GM12874 (cell line): Measurements from ENCODE around the gene ARID3A.

Source experiments
- CTCF ChIP-seq: IDR thresholded peaks from 2 replicates; pipeline ENCODE4 v1.5.1; 2011; ENCODE audit warnings: low read depth, mild to moderate bottlenecking, control low read depth, low read length, moderate library complexity; ENCODE audit not compliant: insufficient read depth

Gene ARID3A

DNA sequence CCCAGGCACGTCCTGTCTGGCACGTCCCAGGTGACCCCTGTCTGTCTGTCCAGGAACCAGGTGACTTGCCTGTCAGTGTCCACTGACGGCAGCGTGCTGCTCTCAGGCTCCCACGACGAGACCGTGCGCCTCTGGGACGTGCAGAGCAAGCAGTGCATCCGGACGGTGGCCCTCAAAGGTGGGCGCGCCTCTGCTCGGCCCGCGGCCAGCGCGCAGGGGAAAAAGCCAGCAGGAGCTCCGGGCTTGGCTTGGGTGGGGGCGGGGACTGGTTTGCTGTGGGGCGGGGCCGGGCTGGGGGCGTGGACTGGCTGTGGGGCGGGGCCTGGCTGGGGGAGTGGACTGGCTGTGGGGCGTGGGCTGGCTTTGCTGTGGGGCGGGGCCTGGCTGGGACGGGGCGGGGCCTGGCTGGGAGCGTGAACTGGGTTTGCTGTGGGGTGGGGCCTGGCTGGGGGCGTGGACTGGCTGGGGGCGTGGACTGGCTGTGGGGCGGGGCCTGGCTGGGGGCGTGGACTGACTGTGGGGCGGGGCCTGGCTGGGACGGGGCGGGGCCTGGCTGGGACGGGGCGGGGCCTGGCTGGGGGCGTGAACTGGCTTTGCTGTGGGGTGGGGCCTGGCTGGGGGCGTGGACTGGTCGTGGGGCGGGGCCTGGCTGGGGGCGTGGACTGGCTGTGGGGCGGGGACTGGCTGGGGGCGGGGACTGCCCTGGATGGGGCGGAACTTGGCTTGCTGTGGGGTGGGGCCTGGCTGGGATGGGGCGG, 65.5 kb downstream of the ARID3A start:
- no peak for TF ChIP-seq CTCF

DNA sequence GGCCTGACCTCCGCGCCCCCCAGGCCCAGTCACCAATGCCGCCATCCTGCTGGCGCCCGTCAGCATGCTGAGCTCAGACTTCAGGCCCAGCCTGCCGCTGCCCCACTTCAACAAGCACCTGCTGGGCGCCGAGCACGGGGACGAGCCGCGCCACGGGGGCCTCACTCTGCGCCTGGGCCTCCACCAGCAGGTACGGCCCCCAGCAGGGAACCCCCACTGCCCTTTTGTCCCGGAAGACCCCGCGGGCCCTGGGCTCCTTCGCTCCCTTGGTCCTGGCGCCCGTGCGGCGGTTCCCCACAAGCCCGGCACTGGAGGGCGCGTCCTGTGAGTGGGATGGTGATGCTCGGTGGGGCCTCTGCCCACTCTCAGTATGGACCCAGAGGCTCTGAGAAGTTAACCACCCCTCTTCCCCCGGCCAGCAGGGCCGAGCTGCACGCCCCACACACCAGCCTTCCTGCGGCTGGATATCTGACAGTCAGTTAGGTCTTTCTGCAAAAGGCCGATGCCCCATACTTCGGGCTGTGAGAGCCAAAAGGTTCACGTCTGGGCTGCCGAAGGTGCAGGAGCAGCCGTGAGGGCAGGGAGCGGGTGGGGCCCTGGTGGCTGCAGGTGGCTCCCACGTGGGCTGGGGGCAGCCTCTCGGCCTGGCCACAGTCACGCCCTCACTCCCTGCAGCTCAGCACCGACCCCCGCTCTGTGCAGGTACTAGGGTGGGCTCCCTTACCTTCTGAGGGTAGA, 66.3 kb downstream of the ARID3A start:
- TF ChIP-seq CTCF = no peak

DNA sequence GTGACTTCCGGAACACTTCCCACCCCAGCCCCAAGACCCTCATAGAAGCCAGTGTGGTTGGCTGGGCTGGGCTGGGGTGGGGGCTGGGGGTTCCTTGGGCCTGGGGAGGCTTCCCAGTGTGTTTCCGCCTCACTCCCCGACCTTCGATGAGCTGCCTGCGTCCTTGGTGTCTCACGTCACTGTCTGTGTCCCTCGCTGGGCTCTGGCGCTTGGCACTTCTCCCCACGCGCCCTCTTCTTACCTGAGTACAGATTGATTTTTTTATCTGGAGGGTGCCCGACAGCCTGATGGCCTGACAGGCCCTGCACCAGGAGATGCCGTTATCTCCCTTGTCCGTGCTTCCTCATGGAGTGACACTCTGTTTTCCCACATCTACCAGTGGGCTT, 66.8 kb downstream of the ARID3A start:
- no peak for TF ChIP-seq CTCF

- TF ChIP-seq CTCF = no peak
Observed at GRCh38 chr19:993361-993830, 67.6 kb downstream of the ARID3A start.

DNA sequence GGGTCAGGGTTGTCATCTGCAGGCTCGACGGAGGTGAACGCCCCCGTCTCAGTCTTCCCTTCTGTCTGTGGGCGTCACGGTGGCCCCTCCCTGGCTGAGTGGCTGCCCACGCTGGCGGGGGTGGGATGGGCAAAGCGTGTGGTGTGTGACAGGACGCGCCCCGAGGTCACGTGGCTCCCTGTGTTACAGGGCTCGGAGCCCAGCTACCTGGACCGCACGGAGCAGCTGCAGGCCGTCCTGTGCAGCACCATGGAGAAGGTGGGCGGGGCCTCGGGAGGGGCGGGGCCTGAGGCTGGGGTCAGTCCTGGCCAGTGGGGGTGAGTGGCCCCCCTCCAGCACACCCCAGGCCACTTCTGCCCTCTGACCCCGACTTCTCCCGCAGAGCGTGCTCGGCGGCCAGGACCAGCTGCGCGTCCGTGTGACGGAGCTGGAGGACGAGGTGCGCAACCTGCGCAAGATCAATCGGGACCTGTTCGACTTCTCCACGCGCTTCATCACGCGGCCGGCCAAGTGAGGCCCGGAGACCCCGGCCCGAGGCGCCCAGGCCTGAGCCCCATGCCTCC, 68.1 kb downstream of the ARID3A start:
- no peak for TF ChIP-seq CTCF

DNA sequence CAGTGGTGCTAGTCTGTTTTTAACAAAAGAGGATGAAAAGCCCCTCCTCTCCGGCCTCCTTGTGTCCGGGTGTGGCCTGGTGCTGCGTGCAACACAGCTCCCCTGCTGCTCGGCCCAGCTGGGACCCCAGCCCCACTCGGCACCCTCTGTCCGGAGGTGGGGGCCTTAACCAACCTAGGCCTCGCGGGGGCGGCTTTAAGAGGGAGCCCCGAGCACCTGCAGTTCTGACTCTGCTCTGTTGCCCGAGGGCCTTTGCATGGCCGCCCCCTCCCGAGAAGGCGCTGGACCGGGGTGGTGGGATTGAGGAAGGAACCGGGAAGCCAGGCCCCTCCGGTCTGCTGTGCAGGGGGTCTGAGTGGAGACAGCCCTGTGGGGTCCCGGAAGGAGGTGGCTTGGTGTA, 68.7 kb downstream of the ARID3A start:
- no peak for TF ChIP-seq CTCF

DNA sequence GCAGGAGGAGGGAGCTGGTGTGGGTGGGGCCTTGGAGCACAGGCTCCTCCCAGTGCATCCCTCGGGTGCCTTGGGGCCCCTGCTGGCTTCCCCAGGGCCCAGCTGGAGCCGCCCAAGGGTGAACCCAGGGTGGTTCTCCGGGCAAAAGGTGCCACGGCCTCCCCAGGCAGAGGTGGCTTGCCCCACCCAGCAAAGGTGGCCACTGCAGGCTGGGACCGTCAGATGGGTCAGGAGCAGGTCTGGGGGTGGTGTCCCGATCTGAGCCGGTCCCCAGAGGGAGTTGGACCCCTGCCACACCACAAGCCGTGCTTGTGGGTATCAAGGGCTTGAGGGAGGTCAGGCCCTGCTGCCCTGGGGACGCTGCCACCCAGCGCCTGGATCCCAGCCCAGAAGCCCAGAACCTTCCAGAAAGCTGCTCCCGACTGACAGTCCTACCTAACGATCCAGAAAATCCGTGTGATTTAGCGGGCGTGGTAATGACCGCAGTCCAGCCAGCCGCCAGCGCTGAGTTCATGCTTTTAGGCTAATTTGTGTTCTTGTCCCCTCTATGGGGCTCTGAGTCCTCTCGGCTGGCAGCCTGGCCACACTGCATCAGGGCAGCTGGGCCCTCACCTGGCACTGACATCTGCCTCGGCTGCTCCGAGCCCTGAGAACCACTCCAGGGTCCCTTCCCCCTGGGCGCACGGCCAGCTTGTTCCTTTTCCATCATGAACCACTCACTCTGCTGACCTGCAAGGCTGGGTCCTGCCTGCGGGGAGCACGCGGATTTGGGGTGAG, 69.4 kb downstream of the ARID3A start:
- no peak for TF ChIP-seq CTCF
